Sigmoid colon (tissue), 4 donors: Measurements from ENCODE around the gene KAZN.

ENCODE experiments used
- POLR2AphosphoS5 ChIP-seq, 4 donors: sonication (generic); formaldehyde crosslinking; IDR thresholded peaks; one replicate each; pipeline ENCODE4 v1.6.1; 2017; ENCODE audit warnings: antibody characterized with exemption in 4 of 4
- TF ChIP-seq, protein P1 (sequence below), 4 experiments: fragments of 450-650 bp in 3 of 4; fragments of 200-600 bp in 1 of 4; IDR thresholded peaks; one replicate each; pipeline ENCODE4 v1.5.1; 2016 to 2019; ENCODE audit warnings: antibody characterized with exemption in 4 of 4, mild to moderate bottlenecking in 3 of 4, moderate library complexity in 2 of 4

DNA sequence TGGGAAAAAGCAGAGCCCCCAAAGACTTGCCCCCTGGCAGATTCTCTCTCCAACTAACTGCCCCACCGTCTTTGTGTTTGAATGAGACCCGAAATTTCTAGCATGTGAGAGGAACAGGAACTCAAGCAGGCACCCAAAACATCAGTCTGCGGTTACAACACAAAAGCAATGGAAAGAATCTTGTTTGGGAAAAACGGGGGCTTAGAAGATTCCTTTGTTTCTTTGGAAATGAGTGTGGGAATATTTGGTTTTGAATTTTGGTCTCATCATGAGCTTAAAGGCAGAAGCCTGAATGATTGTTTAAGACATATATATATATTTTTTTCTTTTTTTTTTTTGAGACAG lies 366.2 kb downstream of the KAZN start:
- TF ChIP-seq POLR2AphosphoS5 (IDR thresholded peaks at IDR 0.05): no peak
- TF ChIP-seq, protein P1, sequence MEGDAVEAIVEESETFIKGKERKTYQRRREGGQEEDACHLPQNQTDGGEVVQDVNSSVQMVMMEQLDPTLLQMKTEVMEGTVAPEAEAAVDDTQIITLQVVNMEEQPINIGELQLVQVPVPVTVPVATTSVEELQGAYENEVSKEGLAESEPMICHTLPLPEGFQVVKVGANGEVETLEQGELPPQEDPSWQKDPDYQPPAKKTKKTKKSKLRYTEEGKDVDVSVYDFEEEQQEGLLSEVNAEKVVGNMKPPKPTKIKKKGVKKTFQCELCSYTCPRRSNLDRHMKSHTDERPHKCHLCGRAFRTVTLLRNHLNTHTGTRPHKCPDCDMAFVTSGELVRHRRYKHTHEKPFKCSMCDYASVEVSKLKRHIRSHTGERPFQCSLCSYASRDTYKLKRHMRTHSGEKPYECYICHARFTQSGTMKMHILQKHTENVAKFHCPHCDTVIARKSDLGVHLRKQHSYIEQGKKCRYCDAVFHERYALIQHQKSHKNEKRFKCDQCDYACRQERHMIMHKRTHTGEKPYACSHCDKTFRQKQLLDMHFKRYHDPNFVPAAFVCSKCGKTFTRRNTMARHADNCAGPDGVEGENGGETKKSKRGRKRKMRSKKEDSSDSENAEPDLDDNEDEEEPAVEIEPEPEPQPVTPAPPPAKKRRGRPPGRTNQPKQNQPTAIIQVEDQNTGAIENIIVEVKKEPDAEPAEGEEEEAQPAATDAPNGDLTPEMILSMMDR (IDR thresholded peaks at IDR 0.05): no peak
